SW 1271 (cell line): Measurements from ENCODE around the gene NOL4L.
A peak's percentile ranks its signal among the peaks of the same experiment; 100 is the strongest.
"Not testable (repeated sequence)": the region's sequence is repeated elsewhere in the genome, so short reads cannot be mapped to it uniquely, and the experiment has no call there.

Source experiments
- DNase-seq, 2 experiments: peaks; one replicate each; lab custom pipeline; 2025; lab: John Stamatoyannopoulos, UW

Gene NOL4L

DNA sequence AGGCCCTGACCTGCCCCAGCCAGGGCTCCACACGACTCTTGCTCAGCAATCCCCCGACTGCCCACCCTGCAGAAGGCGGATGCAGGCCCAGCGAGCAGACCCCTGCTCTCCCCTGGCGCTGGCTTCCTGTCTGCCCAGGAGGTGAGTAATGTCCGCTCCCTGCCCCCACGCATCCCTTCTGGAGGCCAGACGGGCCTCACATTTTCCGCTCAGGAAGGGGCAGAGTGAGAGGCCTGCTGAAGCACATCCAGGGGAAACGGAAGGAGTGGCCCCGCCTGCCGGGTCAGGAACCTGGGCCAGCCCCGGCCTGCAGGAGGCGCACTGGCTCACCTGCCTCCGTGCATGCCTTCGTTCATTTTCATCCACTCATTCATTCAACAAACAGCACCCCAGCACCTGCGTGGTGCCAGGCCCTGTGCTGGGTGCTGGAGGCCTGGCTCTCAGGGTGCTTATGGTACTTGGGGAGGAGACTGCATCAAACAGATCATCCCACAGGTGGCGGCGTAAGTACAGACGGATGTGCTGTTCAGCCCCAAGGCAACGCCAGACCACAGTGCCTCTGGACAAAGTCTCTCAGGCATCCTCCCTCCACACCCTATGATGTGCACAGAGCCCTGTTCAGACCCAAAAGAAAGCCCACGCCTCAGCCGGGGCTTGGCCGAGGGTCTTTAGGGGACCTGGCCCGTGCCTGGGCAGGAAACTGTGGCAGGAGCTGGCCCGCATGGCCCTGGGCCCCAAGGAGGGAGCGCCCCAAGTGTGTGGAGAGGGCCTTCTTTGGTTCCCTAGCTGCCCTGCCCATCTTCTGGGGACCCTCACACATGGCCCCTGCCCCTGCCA lies 114.9 kb downstream of the NOL4L start:
- DNase-seq: peak; percentile 74 to 81

DNA sequence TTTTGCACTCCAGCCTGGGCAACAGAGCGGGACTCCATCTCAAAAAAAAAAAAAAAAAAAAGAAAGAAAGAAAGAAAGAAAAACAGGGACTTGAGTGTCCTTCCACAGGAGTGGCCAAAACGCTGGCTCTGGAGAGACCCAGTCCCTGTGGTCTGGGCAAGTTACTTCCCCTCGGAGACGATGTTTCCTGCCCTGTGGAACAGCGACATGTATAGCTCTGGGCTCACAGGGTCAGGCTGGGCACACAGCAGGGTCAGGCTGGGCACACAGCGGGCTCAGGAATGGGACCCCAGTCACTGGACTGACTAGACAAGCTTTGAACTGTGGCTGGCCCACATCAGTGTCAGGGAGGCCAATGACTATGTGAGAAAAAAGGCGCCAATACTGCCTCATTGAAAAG lies 116.3 kb downstream of the NOL4L start:
- no peak for DNase-seq

DNA sequence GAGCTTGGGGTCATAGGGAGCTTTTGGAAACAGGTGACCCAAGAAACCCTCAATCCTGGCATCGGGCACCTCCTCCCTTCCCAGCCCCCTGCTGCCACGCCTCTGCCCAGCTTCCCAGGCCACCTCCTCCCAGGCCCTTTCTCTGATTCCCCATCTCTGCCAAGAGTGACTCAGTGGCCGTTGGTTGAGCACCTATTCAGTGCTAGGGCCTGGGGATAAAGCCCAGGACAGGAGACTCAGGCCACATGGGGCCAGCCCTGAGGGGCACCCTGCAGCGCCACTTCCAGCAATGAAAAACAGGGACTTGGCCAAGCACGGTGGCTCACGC lies 116.9 kb downstream of the NOL4L start:
- DNase-seq: no peak

DNA sequence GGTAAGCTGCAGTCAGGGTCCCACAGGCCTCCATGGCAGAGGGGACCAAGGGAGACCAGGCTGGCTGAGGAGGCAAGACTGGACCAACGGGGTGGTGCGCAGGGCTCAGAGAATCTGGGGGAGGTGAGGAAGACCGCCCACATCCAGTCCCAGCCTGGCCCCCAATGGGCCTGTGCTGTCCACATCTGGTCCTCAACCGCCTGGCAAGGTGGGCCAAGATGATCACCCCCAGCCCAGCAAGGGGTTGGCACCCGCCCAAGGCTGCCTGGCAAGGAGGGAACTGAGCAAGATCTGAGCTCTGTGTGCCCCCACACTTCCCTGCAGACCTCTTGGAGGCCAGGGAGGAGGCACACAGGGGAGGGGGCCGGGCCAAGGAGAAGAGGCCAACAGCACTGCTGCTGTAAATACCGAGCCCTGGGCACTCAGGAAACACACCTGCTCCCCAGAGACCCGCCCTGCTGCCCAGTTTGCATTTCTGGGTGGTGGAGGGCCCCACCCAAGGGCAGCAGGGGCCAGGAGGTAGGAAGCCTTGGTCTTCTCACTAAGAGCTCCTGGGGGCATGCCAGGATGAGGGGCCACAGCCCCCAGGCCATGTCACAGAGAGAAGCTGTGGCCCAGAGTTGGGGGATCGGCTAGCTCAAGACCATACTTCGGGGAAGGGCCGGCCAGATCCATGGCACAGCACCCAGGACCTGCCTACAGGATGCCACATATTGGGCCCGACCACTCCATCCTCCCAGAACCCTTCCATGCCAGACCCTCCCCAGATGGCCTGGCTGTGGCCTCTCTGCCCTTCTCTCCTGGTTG lies 117.4 kb downstream of the NOL4L start:
- no peak for DNase-seq

DNA sequence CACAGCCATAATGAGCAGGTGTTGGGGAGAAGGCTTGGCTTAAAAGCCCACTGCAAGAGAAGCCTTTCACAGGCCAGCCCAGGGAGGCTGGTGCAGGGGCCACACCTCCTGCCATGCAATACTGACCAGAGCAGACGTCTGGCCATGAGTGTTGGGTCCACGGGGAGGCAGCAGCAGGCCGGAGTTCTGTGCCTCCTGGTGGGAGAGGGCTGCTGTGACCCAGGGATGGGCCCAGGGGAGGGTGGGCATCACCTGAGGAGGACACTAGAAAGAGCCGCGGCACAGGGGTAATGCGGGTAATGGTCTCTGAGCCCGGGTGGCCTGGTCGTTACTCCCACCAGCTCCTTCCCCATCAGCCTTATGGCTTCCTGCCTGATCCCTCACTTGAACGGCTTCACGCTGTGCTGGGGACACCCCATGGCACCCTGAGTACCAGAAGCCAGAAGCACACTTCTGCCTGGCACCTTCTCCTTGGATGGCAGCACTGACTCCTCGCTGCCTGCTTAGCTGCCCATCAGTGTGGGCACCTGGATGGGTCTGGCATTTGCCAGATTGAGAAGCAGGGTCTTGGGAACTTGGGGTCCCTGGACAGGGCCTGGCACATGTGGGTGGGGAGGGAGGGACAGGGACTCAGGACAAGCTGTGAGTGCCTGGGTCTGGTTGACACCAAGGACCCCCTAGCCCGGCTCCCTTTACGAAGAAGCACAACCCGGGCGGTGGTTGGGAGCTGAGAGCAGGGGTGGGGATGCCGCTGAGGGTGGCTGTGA lies 118.2 kb downstream of the NOL4L start:
- no peak for DNase-seq

DNA sequence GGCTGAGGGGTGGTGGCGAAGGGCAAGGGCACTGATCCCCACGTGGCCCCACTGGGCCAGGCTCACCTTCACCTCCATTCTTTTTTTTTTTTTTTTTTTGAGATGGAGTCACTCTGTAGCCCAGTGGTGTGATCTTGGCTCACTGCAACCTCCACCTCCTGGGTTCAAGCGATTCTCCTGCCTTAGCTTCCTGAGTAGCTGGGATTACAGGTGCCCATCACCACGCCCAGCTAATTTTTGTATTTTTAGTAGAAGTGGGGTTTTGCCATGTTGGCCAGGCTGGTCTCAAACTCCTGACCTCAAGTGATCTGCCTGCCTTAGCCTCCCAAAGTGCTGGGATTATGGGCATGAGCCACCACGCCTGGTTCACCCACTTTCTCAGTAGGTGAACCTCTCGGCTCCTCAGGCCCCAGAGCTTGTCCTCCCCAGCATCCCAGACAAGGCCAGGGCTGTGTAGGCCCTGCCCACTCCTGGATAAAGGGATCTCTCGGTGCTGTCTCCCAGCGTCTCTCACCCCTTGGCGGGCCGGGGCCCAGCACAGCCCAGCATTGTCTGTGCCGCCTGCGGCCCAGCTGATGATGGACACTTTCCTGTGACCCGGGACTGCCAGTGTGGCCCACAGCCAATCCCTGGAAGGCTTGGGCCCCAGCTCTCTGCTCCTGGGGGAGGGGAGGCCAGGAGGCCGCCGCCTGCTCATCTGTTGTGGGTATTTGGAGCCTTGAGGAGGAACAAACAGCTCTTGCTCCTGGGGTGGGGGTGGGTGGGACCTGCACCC lies 119.0 kb downstream of the NOL4L start:
- not testable (repeated sequence) for DNase-seq

DNA sequence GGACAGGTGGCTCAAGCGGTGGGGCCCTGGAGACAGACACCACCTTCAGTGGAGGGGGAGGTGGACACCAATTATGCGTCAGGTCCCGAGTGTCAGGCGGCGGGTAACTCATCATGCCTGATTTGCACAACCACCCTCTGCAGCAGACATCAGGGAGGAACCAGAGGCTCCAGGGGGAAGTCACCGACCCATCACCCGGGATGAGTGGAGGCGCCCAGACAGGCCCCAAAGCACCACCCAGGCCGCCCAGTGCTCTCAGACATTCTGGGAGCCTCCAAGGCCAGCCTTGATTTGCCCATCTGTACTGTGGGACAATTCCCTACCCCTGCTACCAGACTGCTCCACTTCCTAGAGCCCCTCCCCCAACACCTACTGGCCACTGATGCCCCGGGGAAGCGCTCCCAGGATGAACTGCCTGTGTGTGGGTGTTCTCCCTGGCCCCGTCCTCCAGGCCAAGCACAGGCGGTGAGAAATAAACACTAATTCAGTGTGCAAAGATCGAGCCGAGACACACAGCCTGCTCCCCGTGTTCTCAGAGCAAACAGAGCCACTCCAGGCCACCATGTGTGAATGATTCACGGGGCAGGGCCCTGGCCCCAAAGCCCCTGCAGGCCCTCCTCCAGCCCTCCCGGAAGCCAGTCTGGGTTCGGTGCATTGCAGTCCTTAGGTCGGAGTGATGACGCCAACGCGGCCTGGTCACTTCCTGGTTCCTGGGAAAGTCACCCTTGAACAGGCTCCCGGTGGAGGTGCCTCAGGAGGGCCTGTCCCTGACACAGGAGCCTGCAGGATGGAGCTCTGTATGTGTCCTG lies 119.8 kb downstream of the NOL4L start:
- no peak for DNase-seq

DNA sequence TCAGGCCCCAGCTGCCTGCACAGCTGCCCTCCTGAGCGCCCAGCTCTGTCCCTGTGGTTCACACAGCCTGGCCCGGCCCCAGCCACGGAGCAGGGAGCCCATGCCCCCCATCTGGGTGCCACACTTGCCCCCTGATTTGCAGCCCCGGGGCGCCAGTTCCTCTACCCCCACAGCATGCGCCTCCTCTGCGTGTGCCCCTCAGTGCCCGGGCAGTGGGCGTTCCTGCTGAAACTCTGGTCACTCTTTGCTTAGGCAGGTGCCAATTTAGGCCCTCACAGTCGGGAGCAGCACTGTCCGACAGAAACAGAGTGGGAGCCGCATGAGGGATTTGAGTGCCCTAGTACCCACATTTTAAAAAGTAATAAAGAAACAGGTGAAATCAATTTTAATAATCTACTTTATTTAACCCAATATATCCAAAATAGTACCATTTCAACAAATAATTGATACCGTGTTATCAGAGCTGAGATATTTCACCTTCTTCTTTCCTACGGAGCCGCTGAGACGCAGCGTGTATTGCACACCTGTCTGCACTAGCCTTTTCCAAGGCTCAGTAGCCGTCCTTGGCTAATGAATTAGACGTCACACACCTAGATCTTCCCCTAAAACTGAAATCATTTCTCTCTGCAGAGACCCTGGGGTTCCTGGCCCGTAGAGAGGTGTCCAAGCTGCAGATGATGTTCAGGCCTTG lies 120.6 kb downstream of the NOL4L start:
- no peak for DNase-seq

DNA sequence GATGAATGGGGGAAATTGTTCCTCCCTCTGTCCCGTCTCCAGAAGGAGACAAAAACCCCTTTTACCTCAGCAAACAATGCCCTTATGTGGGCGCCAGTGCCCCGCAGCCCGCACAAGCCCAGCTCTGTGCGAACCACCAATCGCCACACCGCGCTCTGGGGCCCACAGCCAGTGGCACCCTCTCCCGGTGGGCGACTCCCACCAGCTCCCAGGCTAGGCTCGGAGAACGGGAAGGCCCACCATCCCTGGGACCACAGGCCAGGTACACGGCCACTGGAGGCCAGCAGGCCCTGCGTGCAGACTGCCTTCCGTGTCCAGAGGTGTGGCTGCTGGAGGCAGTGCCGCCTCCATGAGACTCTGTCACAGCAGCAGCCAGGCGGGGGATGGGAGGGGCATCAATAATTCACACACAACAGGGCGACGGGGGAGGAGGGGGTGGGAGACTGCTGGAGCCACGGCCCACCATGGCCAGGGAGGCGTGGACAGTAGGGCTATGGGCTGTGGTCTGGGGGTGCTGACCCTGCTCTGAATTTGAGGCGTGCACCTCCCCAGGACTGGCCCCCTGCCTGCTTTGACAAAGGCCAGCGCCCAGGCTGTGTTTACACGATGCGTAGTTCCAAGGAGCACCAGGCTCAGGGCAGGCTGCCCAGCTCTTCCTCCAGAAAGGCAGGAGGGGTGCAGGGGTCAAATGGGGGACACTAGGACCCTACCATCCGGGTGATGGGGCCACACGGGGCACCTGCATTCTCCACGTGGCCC lies 121.3 kb downstream of the NOL4L start:
- DNase-seq: no peak

DNA sequence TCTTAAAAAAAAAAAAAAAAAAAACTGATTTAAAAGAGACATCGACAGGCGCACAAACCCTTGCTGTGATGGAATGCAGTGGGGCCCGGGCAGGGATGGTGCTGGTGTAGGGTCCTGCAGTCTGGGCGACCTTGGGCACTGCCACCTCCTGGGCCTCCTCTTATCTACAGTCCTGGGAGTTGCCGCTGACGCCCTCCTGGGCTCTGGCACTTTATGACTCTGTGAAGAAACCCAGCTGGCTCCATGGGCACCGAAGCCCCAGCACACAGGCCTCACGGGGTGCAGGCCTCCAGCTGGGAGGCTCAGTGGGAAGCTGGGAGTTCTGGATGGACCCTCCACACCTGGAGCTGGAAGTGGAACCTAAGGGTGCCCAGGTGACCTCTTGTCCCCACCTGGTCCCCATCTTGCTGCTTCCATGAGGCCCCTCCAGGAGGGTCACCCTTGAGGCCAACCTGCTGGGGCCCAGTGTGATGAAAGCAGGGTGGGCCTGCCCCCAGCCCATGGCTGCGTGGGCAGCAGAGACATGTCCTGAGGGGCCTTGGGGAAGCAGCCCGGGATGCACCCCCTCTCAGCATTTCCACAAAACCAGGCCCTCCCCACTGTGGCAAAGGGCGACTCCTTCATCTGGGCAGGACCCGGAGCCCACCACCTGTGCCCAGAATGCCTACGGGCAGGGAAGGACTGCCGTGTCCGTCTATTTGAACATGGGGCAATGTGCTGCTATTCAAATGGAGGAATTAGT lies 122.1 kb downstream of the NOL4L start:
- DNase-seq: no peak

DNA sequence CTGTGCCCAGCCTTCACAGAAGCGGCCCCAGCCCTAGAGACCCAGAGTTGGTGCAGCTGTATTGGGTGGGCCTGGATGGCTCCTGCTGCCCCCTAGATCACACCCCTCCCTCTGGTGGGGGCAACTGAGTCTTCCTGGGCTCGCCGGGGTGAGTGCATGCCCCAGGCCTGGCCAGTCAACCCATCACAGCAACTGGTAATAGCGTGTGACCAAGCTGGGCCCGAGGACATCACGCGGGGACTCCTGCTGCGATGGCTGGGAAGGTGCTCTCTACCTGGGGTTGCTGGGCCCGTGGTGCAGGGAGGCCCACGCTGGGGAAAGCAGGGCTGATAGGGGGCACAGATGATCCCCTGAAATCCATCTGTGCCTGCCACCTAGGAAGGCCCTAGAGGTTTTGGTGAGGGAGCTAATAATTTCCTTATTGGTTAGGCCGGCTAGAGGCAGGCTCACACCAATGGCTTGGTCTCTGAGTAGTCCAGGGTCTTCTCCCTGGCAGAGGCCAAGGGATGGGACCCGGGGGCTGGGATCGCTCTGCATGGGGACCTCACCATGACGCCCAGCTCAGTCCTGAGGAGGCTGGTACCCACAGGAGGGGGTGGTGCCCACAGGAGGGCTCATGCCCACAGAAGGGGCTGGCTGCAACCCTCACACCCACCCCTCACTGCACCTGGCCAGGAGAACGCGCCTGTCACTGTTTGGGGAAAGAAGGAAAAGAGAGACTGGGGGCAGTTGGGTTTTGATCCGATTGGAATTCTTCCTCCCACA lies 123.1 kb downstream of the NOL4L start:
- DNase-seq: no peak

DNA sequence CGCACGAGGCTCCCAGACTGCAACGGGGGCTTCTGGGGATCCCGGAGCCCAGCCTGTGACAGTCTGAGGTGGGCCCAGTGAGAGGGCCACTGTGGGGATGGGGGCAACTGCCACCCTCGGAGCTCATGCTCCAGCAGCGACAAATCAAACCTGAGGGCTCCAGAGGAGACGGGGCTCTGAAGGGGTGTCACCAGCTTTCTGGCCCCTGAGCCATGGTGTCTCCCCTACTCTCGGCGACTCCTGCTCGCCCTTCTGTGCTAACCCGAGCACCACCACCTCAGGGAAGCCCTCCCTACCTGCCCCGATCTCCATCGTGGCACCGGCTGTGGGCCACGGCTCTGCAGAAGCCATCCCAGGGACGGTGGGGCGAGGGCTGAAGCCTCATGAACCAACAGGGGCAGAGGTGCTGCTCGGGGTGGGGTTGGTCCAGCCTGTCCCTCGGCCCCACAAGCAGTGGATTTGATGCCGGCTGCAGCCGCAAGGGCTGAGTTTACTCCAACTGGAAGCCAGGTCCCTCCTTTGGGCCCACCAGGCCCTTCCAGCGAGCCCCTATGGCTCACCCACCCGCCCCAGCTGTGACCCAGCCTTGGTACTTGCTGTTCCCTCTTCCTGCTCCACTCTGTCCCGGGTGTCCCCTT lies 124.3 kb downstream of the NOL4L start:
- DNase-seq: no peak

DNA sequence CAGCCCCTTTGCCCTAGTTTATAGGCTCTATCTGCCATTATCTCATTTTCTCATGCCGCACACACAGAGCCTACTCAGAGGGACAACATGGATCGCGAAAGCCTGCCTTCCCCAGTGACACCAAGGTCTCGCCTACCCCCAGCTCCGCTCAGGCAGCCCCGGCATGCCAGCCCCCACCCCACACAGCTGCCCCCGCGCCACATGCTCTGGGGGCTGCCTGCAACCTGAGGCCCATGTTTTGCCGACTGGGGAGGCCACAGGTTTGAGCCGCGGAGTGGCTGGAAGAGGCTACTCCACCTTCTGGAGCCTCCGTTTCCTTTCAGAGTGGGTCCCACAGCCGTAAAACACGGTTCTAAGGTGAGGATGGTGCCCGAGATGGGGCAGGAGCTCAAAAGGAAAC lies 124.9 kb downstream of the NOL4L start:
- no peak for DNase-seq

DNA sequence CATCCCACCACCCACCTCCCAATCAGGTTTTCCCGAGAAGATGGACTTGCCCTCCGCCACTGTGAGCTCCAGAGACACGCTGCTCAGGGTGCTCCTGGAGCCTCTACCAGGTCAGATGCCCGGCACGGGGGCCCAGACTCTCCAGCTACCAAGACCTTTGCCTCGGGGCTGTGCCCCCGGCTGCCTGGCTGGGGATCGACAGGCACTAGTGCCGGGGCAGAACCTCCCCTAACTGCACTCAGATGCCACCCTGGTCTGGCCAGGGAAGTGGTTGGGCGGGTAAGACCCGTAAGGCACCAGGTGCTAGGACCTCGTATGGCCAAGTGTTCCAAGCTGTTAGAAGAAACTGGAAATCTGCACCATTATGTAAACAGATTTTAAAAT lies 126.3 kb downstream of the NOL4L start:
- DNase-seq: no peak

DNA sequence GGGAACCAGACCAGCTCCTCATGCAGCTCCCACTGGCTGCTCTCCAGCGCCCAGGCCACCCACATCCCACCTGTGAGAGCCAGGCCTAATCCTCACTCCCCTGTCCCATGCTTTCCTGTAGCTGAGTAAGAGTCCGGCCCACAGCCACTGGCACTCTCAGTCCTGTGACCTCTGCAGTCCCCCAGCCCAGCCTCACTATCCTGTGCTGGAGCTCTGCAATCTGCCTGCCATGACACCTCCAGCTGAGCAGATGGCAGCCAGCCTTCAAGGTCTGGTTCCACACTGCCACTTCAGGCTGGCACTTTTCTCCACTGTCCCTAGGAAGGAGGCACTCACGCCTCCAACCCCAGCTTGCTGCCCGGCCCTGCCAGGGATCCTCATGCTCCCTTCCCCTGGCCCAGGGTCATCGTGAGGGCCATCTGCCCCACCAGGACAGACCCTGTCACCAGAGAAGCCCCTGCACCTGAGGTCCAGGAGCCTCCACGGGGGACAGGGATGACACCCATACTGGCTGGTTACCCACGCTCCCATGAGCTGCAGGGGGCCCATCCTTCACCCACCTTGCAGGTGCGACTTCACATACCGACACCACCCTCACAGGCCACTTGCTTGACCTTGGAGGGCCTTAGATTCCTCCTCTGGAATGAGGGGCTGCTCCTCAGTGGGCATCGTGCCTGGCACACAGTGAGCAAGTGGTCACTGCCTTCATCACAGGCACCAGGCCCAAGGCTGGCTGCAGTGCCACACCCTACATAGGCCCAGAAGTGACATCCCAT lies 126.9 kb downstream of the NOL4L start:
- no peak for DNase-seq

DNA sequence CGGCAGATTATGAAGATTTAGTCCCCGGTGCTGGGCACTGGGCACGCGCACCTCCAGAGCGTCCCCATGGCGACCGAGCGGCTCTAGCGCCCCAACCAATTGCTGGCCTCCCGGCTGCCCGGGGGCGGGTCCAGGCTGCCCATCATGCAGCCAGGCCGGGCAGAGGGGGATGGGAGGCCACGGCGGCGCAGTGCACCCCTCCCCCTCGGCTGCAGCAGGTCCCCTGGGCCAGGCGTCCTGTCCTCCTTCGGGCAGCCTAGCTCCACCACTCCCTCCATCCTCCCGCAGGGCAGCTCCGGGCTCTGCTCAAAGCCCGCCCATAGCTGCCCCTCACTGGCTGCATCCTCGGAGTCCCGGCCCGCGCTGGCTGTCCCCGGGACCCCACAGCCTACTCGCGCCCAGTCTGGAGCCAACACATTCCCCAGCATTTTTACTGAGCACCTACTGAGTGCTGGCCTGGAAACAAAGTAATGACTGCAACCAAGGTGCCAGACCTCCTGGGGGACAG lies 127.6 kb downstream of the NOL4L start:
- DNase-seq: peak in 1 of 2 experiments; percentile 40
